22Rv1 (cell line): Measurements from ENCODE around the gene PKP4.

ENCODE experiments used
- ZFX ChIP-seq: fragments of 450-650 bp; IDR thresholded peaks from 2 replicates; pipeline ENCODE4 v1.6.1; 2017; ENCODE audit warnings: antibody characterized with exemption, borderline replicate concordance
- TF ChIP-seq, protein P1 (sequence below): fragments of 450-650 bp; IDR thresholded peaks from 2 replicates; pipeline ENCODE4 v1.5.1; 2017; ENCODE audit warnings: mild to moderate bottlenecking

DNA sequence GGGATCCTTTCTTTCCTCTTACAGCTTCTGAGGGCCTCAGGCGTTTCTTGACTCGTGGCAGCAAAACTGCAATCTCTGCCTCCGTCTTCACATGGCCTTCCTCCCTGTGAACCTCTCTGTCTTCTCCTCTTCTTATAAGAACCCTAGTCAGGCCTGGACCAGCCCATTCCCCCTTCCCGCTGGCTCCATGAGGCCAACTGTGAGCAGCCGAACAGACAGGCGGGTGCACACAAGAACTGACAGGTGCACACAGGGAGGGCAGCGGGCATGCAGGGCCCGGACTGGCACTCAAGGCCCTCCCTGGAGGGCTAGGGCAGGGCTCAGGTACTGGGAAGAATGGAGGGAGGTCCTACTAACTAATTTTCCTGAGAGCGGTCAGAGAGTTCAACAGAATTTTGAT is 246.0 kb downstream of the PKP4 start:
- TF ChIP-seq, protein P1, sequence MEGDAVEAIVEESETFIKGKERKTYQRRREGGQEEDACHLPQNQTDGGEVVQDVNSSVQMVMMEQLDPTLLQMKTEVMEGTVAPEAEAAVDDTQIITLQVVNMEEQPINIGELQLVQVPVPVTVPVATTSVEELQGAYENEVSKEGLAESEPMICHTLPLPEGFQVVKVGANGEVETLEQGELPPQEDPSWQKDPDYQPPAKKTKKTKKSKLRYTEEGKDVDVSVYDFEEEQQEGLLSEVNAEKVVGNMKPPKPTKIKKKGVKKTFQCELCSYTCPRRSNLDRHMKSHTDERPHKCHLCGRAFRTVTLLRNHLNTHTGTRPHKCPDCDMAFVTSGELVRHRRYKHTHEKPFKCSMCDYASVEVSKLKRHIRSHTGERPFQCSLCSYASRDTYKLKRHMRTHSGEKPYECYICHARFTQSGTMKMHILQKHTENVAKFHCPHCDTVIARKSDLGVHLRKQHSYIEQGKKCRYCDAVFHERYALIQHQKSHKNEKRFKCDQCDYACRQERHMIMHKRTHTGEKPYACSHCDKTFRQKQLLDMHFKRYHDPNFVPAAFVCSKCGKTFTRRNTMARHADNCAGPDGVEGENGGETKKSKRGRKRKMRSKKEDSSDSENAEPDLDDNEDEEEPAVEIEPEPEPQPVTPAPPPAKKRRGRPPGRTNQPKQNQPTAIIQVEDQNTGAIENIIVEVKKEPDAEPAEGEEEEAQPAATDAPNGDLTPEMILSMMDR: no peak
- no peak for TF ChIP-seq ZFX
